SK-N-SH (cell line): ENCODE data around the gene WRNIP1. TPM values are rescaled to one million over a fixed set of nuclear protein-coding genes. Genes with fewer than 3 reads are reported as not detected.

Experiments used
- CTCF ChIA-PET: fragments of 300-600, 350-600 bp; formaldehyde crosslinking; extraction: SDS; loops from one replicate; lab custom pipeline; 2021; lab: Yijun Ruan, JAX
- POLR2A ChIA-PET: fragments of 350-600 bp; sonication (Branson Sonifier 250); formaldehyde crosslinking; extraction: SDS; loops from one replicate; lab custom pipeline; 2020; ENCODE audit warnings: antibody characterized with exemption, inconsistent platforms; lab: Yijun Ruan, JAX
- DNase-seq: peaks from one replicate; pipeline ENCODE4 v3.0.0; 2012
- H2AFZ ChIP-seq: fragments of 200-600 bp; sonication (generic); 2 replicates; pipeline ENCODE4 v1.8.1; 2016; ENCODE audit warnings: antibody characterized with exemption, mild to moderate bottlenecking, low read depth
- H3F3A ChIP-seq: fragments of 200-600 bp; sonication (generic); replicated peaks from 2 replicates; pipeline ENCODE3; 2016; ENCODE audit warnings: antibody characterized with exemption, mild to moderate bottlenecking; ENCODE audit not compliant: insufficient read depth
- H3K27ac ChIP-seq, 2 experiments: fragments of 200-500 bp in 1 of 2; fragments of 200-600 bp in 1 of 2; sonication (Bioruptor generic) in 1 of 2; sonication (generic), shearing (Covaris generic) in 1 of 2; 2 replicates each; pipeline versions ENCODE4 v1.5.1 to v1.6.1; 2014 to 2016; ENCODE audit warnings: low read depth in 2 of 2, inconsistent platforms in 1 of 2, low read length in 1 of 2, mild to moderate bottlenecking in 1 of 2, mixed read lengths in 1 of 2
- H3K27me3 ChIP-seq: fragments of 200-600 bp; sonication (generic), shearing (Covaris generic); 2 replicates; pipeline ENCODE4 v1.6.1; 2016; ENCODE audit warnings: mixed run types; ENCODE audit not compliant: insufficient read depth
- H3K36me3 ChIP-seq, 2 experiments: fragments of 200-500 bp in 1 of 2; fragments of 200-600 bp in 1 of 2; sonication (Bioruptor generic) in 1 of 2; sonication (generic) in 1 of 2; replicated peaks in 1 of 2; 2 replicates each; pipeline versions ENCODE3 to v1.5.1; 2014 to 2016; ENCODE audit warnings: low read length in 1 of 2, mild to moderate bottlenecking in 1 of 2; ENCODE audit not compliant: insufficient read depth in 2 of 2, control insufficient read depth in 1 of 2
- H3K4me1 ChIP-seq, 2 experiments: fragments of 200-500 bp in 1 of 2; fragments of 200-600 bp in 1 of 2; sonication (Bioruptor generic) in 1 of 2; sonication (generic), shearing (Covaris generic) in 1 of 2; 2 replicates each; pipeline versions ENCODE4 v1.5.1 to v1.6.1; 2014 to 2016; ENCODE audit warnings: low read depth in 1 of 2, low read length in 1 of 2, mixed run types in 1 of 2; ENCODE audit not compliant: insufficient read depth in 2 of 2, control insufficient read depth in 1 of 2
- H3K4me2 ChIP-seq: fragments of 200-600 bp; sonication (generic), shearing (Covaris generic); 2 replicates; pipeline ENCODE4 v1.6.1; 2017; ENCODE audit warnings: mixed run types
- H3K4me3 ChIP-seq, 2 experiments: fragments of 200-500 bp in 1 of 2; fragments of 200-600 bp in 1 of 2; sonication (Bioruptor generic) in 1 of 2; sonication (generic), shearing (Covaris generic) in 1 of 2; 2 replicates each; pipeline versions ENCODE4 v1.5.1 to v1.8.1; 2014 to 2016; ENCODE audit warnings: low read depth in 2 of 2, inconsistent platforms in 1 of 2, low read length in 1 of 2, mild to moderate bottlenecking in 1 of 2, mixed read lengths in 1 of 2, moderate library complexity in 1 of 2
- H3K79me2 ChIP-seq: fragments of 200-600 bp; sonication (generic); 2 replicates; pipeline ENCODE4 v1.8.1; 2017; ENCODE audit warnings: mild to moderate bottlenecking; ENCODE audit not compliant: insufficient read depth
- H3K9ac ChIP-seq: fragments of 200-600 bp; sonication (generic); 2 replicates; pipeline ENCODE4 v1.6.1; 2017; ENCODE audit warnings: mixed run types
- H3K9me2 ChIP-seq: fragments of 200-600 bp; sonication (generic); 2 replicates; pipeline ENCODE4 v1.6.1; 2017; ENCODE audit warnings: mixed run types
- H3K9me3 ChIP-seq: fragments of 200-600 bp; sonication (generic); 2 replicates; pipeline ENCODE4 v1.6.1; 2017; ENCODE audit warnings: mixed run types, mild to moderate bottlenecking, moderate library complexity
- H4K20me1 ChIP-seq: fragments of 200-600 bp; sonication (generic); 2 replicates; pipeline ENCODE4 v1.6.1; 2017; ENCODE audit warnings: mild to moderate bottlenecking, mixed run types; ENCODE audit not compliant: insufficient read depth
- EP300 ChIP-seq, 2 experiments: IDR thresholded peaks; 2 replicates each; pipeline versions ENCODE4 v1.4.0 to v1.6.1; 2012; ENCODE audit warnings: borderline replicate concordance in 1 of 2, low read depth in 1 of 2, low read length in 1 of 2
- FOSL2 ChIP-seq: IDR thresholded peaks from 2 replicates; pipeline ENCODE4 v1.4.0; 2012; ENCODE audit warnings: low read depth, mild to moderate bottlenecking, moderate library complexity, borderline replicate concordance
- GATA2 ChIP-seq: sonication (generic); formaldehyde crosslinking; IDR thresholded peaks from 2 replicates; pipeline ENCODE4 v1.5.0; 2020; ENCODE audit warnings: mild to moderate bottlenecking, missing genetic modification reagents
- JUND ChIP-seq: IDR thresholded peaks from 2 replicates; pipeline ENCODE4 v1.4.0; 2012
- MAX ChIP-seq: IDR thresholded peaks from 2 replicates; pipeline ENCODE4 v1.4.0; 2012; ENCODE audit warnings: low read depth
- MEF2A ChIP-seq: IDR thresholded peaks from 2 replicates; pipeline ENCODE4 v1.4.0; 2012; ENCODE audit warnings: low read depth, borderline replicate concordance
- MXI1 ChIP-seq: IDR thresholded peaks from 2 replicates; pipeline ENCODE4 v1.6.1; 2012; ENCODE audit warnings: mild to moderate bottlenecking, low read depth, low read length, improper control_type of control experiment
- POLR2AphosphoS5 ChIP-seq: IDR thresholded peaks from 2 replicates; pipeline ENCODE4 v1.6.1; 2012; ENCODE audit warnings: low read depth, low read length
- RAD21 ChIP-seq: IDR thresholded peaks from 2 replicates; pipeline ENCODE4 v1.6.1; 2012; ENCODE audit warnings: mild to moderate bottlenecking, low read length
- RXRA ChIP-seq: IDR thresholded peaks from 2 replicates; pipeline ENCODE4 v1.4.0; 2012; ENCODE audit warnings: low read depth, mild to moderate bottlenecking, borderline replicate concordance
- SIN3A ChIP-seq: IDR thresholded peaks from 2 replicates; pipeline ENCODE4 v1.6.1; 2012; ENCODE audit warnings: low read depth, mild to moderate bottlenecking, low read length, moderate library complexity, borderline replicate concordance
- TAF1 ChIP-seq: IDR thresholded peaks from 2 replicates; pipeline ENCODE4 v1.6.1; 2012; ENCODE audit warnings: low read depth, mild to moderate bottlenecking, low read length, moderate library complexity, borderline replicate concordance
- TCF12 ChIP-seq: IDR thresholded peaks from 2 replicates; pipeline ENCODE4 v1.4.0; 2012
- TEAD4 ChIP-seq: IDR thresholded peaks from 2 replicates; pipeline ENCODE4 v1.4.0; 2012; ENCODE audit warnings: mild to moderate bottlenecking, borderline replicate concordance; ENCODE audit not compliant: insufficient read depth
- WGBS: methylation state at CpG from one replicate; pipeline ENCODE4 v1.1.6; 2017; ENCODE audit warnings: low lambda C conversion rate; 5-methylcytosine and 5-hydroxymethylcytosine counted together
- polyA plus RNA-seq, 3 experiments: library from polyadenylated mRNA; depleted of rRNA; stranded (reverse); fragments of >200 nt; gene quantifications; 2 replicates each; pipeline ENCODE4 v1.2.3, GENCODE V29; 2012
- TF ChIP-seq, protein P1 (sequence below): IDR thresholded peaks from 2 replicates; pipeline ENCODE4 v1.4.0; 2012; ENCODE audit warnings: low read depth, borderline replicate concordance
- TF ChIP-seq, protein P2 (sequence below): fragments of 200-600 bp; sonication (generic); IDR thresholded peaks from 2 replicates; pipeline ENCODE4 v1.6.1; 2017; ENCODE audit warnings: antibody characterized with exemption, mild to moderate bottlenecking, moderate library complexity
- TF ChIP-seq, protein P3 (sequence below): IDR thresholded peaks from 2 replicates; pipeline ENCODE4 v1.6.1; 2012; ENCODE audit warnings: mild to moderate bottlenecking, low read depth, low read length, moderate library complexity

WRNIP1 gene
- polyA plus RNA-seq, 1 of the 3 experiments (the other 2 are of a cell fraction): 47.5 TPM

DNA sequence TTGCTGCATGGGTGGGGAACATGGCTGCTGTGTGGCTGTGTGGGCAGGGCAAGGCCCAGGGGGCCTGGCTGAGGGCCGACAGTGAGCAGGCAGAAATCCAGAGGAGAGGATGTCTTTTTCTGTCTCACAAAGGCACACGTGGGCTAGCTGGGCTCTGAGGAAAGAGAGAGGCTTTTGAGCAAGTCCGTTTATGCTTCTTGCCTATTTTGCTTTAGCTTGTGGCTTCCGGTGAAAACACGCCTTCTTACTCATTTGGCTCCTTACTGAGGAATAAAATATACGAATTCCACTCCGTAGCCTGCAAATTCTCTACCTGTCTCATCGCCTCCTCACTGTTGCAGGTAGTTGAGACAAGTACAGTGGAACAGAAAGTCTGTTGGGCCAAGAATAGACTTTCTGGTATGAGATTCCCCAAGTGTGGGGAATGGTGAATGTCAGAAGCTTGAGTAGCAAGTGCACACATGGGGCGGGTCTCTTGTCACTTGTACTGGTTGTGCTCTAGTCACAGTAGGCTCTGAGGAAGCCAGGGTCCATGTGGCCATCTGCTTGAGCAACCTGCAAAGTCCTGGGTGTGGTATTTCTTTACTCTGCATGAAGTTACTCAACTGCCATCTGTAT is 28.4 kb downstream of the WRNIP1 start (continued):
- no peak for TF ChIP-seq MXI1
- no peak for TF ChIP-seq GATA2 (CRISPR knock-in tag)

DNA sequence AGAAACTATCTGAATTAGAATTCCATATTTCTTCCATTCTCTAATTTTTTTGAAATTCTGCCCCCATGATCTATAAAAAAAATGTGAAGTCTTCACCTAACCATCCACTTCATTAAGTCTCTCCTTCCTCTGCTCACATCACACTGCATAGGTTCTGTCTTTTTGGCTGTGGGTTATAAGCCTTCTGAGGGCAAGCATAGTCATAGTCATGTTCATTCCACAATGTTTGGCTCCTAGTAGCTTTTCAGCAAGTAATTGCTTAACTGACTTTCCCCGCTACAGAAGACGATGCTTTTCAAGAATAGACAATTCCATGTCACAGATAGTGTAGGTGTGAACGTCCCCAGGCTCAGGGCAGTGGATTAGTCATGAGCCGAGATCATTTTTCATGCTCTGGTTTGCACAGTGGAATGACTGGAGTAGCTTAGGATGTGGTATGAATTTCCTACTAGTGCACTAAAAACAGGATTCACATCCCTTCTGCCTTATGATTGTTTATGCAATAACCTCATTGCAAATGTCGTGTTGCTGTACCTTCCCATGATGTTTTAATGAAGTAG is 29.1 kb downstream of the WRNIP1 start:
- Histone ChIP-seq H2AFZ (no peak overlapping the region), H3K27ac (no peak overlapping the region), H3K4me2 (no peak overlapping the region), H3K36me3 (no peaks in the 10 kb centered on the region), H3K79me2 (no peaks in the 10 kb centered on the region; the same call in 1 of the 2 replicates), H3F3A (peaks cover 8% of the 10 kb centered on the region), H3K27me3 (no peaks in the 10 kb centered on the region), H4K20me1 (no peaks in the 10 kb centered on the region), H3K9me3 (no peaks in the 10 kb centered on the region), H3K9me2 (no peaks in the 10 kb centered on the region), H3K4me1 (peaks cover 4 to 9% of the 10 kb centered on the region in 2 experiments; a peak in 2 of 4 replicates), H3K9ac (no peak overlapping the region), H3K4me3 (no peak overlapping the region)
- CTCF ChIA-PET: interaction anchor here (1.0 to 2.3 kb wide), 5 partner anchors 9 to 138 kb away, joined by 3 to 9 read pairs (median 4); partner anchors contain the start of genes SERPINB1 and WRNIP1
- WGBS: 89% methylated on average over 5 of the region's 5 CpGs
- no peak for TF ChIP-seq TEAD4
- TF ChIP-seq SIN3A: no peak
- no peak for TF ChIP-seq MEF2A
- no peak for TF ChIP-seq RXRA
- TF ChIP-seq TAF1: no peak
- TF ChIP-seq, protein P1, sequence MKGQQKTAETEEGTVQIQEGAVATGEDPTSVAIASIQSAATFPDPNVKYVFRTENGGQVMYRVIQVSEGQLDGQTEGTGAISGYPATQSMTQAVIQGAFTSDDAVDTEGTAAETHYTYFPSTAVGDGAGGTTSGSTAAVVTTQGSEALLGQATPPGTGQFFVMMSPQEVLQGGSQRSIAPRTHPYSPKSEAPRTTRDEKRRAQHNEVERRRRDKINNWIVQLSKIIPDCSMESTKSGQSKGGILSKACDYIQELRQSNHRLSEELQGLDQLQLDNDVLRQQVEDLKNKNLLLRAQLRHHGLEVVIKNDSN: no peak
- TF ChIP-seq MAX: no peak
- no peak for TF ChIP-seq MXI1
- TF ChIP-seq, protein P2, sequence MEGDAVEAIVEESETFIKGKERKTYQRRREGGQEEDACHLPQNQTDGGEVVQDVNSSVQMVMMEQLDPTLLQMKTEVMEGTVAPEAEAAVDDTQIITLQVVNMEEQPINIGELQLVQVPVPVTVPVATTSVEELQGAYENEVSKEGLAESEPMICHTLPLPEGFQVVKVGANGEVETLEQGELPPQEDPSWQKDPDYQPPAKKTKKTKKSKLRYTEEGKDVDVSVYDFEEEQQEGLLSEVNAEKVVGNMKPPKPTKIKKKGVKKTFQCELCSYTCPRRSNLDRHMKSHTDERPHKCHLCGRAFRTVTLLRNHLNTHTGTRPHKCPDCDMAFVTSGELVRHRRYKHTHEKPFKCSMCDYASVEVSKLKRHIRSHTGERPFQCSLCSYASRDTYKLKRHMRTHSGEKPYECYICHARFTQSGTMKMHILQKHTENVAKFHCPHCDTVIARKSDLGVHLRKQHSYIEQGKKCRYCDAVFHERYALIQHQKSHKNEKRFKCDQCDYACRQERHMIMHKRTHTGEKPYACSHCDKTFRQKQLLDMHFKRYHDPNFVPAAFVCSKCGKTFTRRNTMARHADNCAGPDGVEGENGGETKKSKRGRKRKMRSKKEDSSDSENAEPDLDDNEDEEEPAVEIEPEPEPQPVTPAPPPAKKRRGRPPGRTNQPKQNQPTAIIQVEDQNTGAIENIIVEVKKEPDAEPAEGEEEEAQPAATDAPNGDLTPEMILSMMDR: no peak
- TF ChIP-seq JUND: no peak
- TF ChIP-seq EP300 (IDR thresholded peaks at IDR 0.05; ENCODE audit: borderline replicate concordance in 1 of 2, low read depth in 1 of 2, low read length in 1 of 2): no peak
- TF ChIP-seq RAD21: no peak
- TF ChIP-seq, protein P3, sequence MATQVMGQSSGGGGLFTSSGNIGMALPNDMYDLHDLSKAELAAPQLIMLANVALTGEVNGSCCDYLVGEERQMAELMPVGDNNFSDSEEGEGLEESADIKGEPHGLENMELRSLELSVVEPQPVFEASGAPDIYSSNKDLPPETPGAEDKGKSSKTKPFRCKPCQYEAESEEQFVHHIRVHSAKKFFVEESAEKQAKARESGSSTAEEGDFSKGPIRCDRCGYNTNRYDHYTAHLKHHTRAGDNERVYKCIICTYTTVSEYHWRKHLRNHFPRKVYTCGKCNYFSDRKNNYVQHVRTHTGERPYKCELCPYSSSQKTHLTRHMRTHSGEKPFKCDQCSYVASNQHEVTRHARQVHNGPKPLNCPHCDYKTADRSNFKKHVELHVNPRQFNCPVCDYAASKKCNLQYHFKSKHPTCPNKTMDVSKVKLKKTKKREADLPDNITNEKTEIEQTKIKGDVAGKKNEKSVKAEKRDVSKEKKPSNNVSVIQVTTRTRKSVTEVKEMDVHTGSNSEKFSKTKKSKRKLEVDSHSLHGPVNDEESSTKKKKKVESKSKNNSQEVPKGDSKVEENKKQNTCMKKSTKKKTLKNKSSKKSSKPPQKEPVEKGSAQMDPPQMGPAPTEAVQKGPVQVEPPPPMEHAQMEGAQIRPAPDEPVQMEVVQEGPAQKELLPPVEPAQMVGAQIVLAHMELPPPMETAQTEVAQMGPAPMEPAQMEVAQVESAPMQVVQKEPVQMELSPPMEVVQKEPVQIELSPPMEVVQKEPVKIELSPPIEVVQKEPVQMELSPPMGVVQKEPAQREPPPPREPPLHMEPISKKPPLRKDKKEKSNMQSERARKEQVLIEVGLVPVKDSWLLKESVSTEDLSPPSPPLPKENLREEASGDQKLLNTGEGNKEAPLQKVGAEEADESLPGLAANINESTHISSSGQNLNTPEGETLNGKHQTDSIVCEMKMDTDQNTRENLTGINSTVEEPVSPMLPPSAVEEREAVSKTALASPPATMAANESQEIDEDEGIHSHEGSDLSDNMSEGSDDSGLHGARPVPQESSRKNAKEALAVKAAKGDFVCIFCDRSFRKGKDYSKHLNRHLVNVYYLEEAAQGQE: no peak
- TF ChIP-seq POLR2AphosphoS5: no peak
- no peak for TF ChIP-seq TCF12
- no peak for TF ChIP-seq FOSL2
- no peak for DNase-seq
- POLR2A ChIA-PET: no interaction called here
